ENCODE data around the gene CLCA2. TPM values are rescaled to one million over a fixed set of nuclear protein-coding genes. Genes with fewer than 3 reads are reported as not detected.

CLCA2 gene
- polyA plus RNA-seq, 3 donors, result not detected

- H3K27ac ChIP-seq (ENCODE audit: low read depth in 1 of 2, low read length in 2 of 2), result no peak overlapping the region
- WGBS (ENCODE audit: insufficient coverage), result 100% methylated on average over 1 of the region's 3 CpGs
- DNase-seq, result no peak
- Mint-ChIP-seq H3K9me3 (peaks cover 0 to 1% (median 0%) of the 10 kb centered on the region in 7 donors), H3K36me3 (no peaks in the 10 kb centered on the region), H3K4me1 (peaks cover 11% of the 10 kb centered on the region), H3K27me3 (ENCODE audit: low read depth in 3 of 3) (peaks cover 0 to 5% (median under 1%) of the 10 kb centered on the region in 3 donors), H3K4me3 (no peak overlapping the region), H3K27ac (no peak overlapping the region)
- no peak overlapping the region for H3K9ac ChIP-seq (ENCODE audit: insufficient read depth, low read length, poor library complexity, severe bottlenecking)
- no peaks in the 10 kb centered on the region for H3K27me3 ChIP-seq (ENCODE audit: control insufficient read depth in 2 of 2, insufficient read depth in 2 of 2, low read length in 2 of 2)
- H3K4me1 ChIP-seq (ENCODE audit: control insufficient read depth in 1 of 2, insufficient read depth in 2 of 2, low read length in 2 of 2), result peaks cover 4 to 11% of the 10 kb centered on the region in 2 donors
- TF ChIP-seq CTCF (IDR thresholded peaks at IDR 0.05), result no peak
- H3K36me3 ChIP-seq (replicated peaks in 1 of 2; ENCODE audit: control insufficient read depth in 1 of 2, insufficient read depth in 2 of 2, low read length in 2 of 2), result no peaks in the 10 kb centered on the region
- no peaks in the 10 kb centered on the region for H4K20me1 ChIP-seq (ENCODE audit: insufficient read depth, low read length)
- H2AFZ ChIP-seq (ENCODE audit: insufficient read depth, low read depth, low read length, poor library complexity, severe bottlenecking), result no peak overlapping the region
- H3K9me3 ChIP-seq (replicated peaks in 1 of 2; ENCODE audit: control insufficient read depth in 1 of 2, insufficient read depth in 1 of 2, low read length in 2 of 2), result no peaks in the 10 kb centered on the region
- no peak overlapping the region for H3K4me3 ChIP-seq (replicated peaks in 1 of 3; ENCODE audit: low read depth in 2 of 3, low read length in 3 of 3)
- no peaks in the 10 kb centered on the region for H3K79me2 ChIP-seq (ENCODE audit: insufficient read depth, low read length)
- intact Hi-C loops (cut with micrococcal nuclease), result no loop called here
- no peak overlapping the region for H3K4me2 ChIP-seq (replicated peaks; ENCODE audit: extremely low read depth, low read length, poor library complexity, severe bottlenecking)
Observed at GRCh38 chr1:86498281-86498680, 74.3 kb downstream of the CLCA2 start.

- Mint-ChIP-seq H3K9me3 (peaks cover 0 to 1% (median 0%) of the 10 kb centered on the region in 7 donors), H3K27ac (no peak overlapping the region), H3K4me1 (peaks cover 20% of the 10 kb centered on the region), H3K36me3 (no peaks in the 10 kb centered on the region), H3K27me3 (ENCODE audit: low read depth in 3 of 3) (peaks cover 0 to 6% (median 3%) of the 10 kb centered on the region in 3 donors), H3K4me3 (no peak overlapping the region)
- no peaks in the 10 kb centered on the region for H4K20me1 ChIP-seq (ENCODE audit: insufficient read depth, low read length)
- no peaks in the 10 kb centered on the region for H3K27me3 ChIP-seq (ENCODE audit: control insufficient read depth in 2 of 2, insufficient read depth in 2 of 2, low read length in 2 of 2)
- peaks cover 12 to 14% of the 10 kb centered on the region in 2 donors for H3K4me1 ChIP-seq (ENCODE audit: control insufficient read depth in 1 of 2, insufficient read depth in 2 of 2, low read length in 2 of 2)
- H3K79me2 ChIP-seq (ENCODE audit: insufficient read depth, low read length), result no peaks in the 10 kb centered on the region
- intact Hi-C loops (cut with micrococcal nuclease), result loop anchor here in 1 of 2 donors (10.0 kb wide), 1 partner anchor 115 kb away; no protein-coding TSS in a partner anchor
- H3K27ac ChIP-seq (ENCODE audit: low read depth in 1 of 2, low read length in 2 of 2), result no peak overlapping the region
- no peak overlapping the region for H3K4me2 ChIP-seq (replicated peaks; ENCODE audit: extremely low read depth, low read length, poor library complexity, severe bottlenecking)
- peak; percentile 9 to 80 (median 44) for DNase-seq
- H2AFZ ChIP-seq (ENCODE audit: insufficient read depth, low read depth, low read length, poor library complexity, severe bottlenecking), result no peak overlapping the region
- no peak overlapping the region for H3K4me3 ChIP-seq (replicated peaks in 1 of 3; ENCODE audit: low read depth in 2 of 3, low read length in 3 of 3)
- H3K36me3 ChIP-seq (replicated peaks in 1 of 2; ENCODE audit: control insufficient read depth in 1 of 2, insufficient read depth in 2 of 2, low read length in 2 of 2), result no peaks in the 10 kb centered on the region
- TF ChIP-seq CTCF (IDR thresholded peaks at IDR 0.05), result peak; percentile 100
- no peaks in the 10 kb centered on the region for H3K9me3 ChIP-seq (replicated peaks in 1 of 2; ENCODE audit: control insufficient read depth in 1 of 2, insufficient read depth in 1 of 2, low read length in 2 of 2)
- WGBS (ENCODE audit: insufficient coverage), result no CpG with 5 or more reads among the region's 3 CpGs
- H3K9ac ChIP-seq (ENCODE audit: insufficient read depth, low read length, poor library complexity, severe bottlenecking), result no peak overlapping the region
Observed at GRCh38 chr1:86499987-86500593, 76.1 kb downstream of the CLCA2 start.

Data from CD14-positive monocyte (primary cell).